Epithelial cell of esophagus (primary cell): ENCODE results near the gene BORA.
A peak's percentile ranks its signal among the peaks of the same experiment; 100 is the strongest.

Experiments
- DNase-seq: peaks from one replicate; pipeline ENCODE4 v3.0.0; 2010; ENCODE audit warnings: low read depth
- H3K4me3 ChIP-seq: 2 replicates; pipeline ENCODE4 v1.5.1; 2011; ENCODE audit warnings: mild to moderate bottlenecking, low read length, control low read depth
- CTCF ChIP-seq: IDR thresholded peaks from 2 replicates; pipeline ENCODE4 v1.5.1; 2011; ENCODE audit warnings: low read depth, mild to moderate bottlenecking, low read length, control low read depth, inconsistent platforms; ENCODE audit not compliant: insufficient read depth; ENCODE audit errors: missing control alignments

BORA gene

DNA sequence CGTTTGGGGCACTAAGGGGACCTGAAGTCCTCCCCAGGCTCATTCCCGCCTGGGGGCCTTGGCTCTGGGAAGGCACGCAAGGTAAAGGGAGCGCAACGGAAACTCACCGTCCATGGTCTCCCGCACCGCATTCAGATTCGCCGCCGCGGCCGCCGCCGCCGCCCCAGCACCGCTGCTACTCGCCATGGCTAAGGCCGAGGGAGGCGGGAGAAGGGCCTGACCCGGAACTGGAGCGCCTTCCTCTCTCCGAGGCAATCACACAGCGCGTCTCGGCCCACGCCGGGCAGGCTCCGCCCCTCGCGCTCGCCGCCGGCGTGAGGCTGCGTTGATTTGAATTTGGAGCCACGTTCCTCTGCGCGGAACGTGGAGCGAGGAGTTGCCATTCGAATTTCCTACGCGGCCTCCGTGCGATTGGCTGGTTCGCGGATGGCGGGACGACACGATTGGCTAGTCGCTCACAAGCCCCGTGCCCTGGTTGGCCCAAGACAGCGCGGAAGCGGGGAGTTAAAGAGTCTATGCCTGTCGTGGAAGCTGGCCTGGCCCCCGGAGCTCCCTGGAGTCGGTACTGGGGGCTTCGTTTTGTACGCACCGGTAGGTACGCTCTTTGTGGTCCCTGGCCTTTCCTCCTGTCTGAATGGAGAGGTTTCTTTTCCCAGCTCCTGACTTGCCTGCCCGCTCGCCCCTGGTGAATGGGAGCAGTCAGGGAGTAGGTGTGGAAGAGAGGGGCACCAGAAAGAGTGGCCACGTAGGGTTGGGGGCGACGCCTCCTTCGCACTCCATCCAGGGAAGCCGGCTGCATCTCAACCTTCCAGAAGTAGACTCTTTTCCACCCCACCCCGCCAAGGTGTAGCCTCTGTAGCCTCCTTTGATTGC lies at the start of gene BORA, which contains the start of gene MZT1:
BORA (plus strand) TSS at position 507 of the 873 bp plus-strand sequence. CDS start 1,018 bp downstream, outside the sequence.
MZT1 (minus strand) TSS at position 213 of the 873 bp plus-strand sequence; CDS start at position 186, 27 bp downstream.
- no peak for TF ChIP-seq CTCF
- peak within 1 kb of the TSS; percentile 94 for H3K4me3 ChIP-seq
- DNase-seq = peak; percentile 99

- no peak for DNase-seq
- TF ChIP-seq CTCF = no peak
- no peak overlapping the region for H3K4me3 ChIP-seq
Observed at GRCh38 chr13:72678312-72678711, 49.4 kb upstream of the BORA start.

DNA sequence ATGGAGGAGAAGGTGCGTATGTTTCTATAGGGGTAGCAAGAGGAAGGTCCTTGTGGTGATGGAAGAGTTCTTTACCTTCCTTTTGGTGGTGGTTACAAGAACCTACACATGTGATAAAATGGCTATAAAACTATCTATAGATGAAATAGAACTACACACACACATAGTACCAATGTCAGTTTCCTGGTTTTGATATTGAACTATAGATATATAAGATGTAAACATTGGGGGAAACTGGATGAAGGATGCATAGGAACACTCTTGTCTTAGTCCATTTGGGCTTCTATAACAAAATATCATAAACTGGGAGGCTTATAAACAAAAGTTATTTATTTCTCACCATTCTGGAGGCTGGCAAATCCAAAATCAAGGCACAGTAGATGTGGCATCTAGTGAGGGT lies 47.4 kb upstream of the BORA start:
- no peak for TF ChIP-seq CTCF

GRCh38 chr13:72686766-72687165 lies 41.0 kb upstream of the BORA start:
- TF ChIP-seq CTCF = no peak

More for the DNA sequence above, 47.4 kb upstream of the BORA start:
- H3K4me3 ChIP-seq = no peak overlapping the region
- DNase-seq = no peak

DNA sequence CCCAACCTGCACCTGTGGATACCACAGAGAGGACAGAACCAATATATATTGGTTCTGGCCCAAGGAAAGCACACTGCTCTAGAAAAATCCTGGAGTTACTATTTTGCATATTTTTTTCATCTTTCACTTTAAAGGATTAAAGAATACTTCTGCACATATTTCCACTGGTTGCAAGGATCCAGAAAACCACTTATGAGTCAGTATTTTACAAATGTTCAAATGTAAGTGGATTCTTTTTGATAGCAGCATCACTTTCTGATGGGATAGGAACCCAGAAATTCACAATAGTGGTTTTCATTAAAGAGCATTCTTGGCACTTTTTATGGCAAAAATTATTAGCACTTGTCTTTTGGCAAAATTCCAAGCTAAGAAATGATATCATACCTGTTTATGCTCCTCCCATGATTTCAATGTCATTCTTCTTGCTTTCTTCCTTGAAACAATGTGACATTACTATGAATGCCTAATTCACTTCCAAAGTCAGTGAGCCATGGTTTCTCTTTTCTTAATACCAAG lies 38.5 kb upstream of the BORA start:
- DNase-seq = no peak
- H3K4me3 ChIP-seq = no peak overlapping the region
- no peak for TF ChIP-seq CTCF

More at GRCh38 chr13:72686766-72687165, 41.0 kb upstream of the BORA start:
- no peak for DNase-seq
- H3K4me3 ChIP-seq = no peak overlapping the region

- no peak for DNase-seq
- H3K4me3 ChIP-seq = no peak overlapping the region
- TF ChIP-seq CTCF = no peak
Observed at GRCh38 chr13:72692884-72693514, 34.7 kb upstream of the BORA start.
